RWPE2 (cell line): ENCODE results near the gene YJEFN3.

Source experiments
- ATAC-seq: fragments of 200-7000 bp; cut with Tn5 transposase; 3 replicates; pipeline ENCODE4 v1.9.1; 2021; ENCODE audit warnings: low read depth
- DNase-seq: peaks from one replicate; pipeline ENCODE4 v3.0.0-alpha.2; 2020; ENCODE audit warnings: low spot score
- H3K27ac ChIP-seq: fragments of 450-650 bp; 2 replicates; pipeline ENCODE4 v1.5.1; 2017; ENCODE audit warnings: mild to moderate bottlenecking; ENCODE audit not compliant: poor library complexity, severe bottlenecking
- H3K27me3 ChIP-seq: fragments of 250-450 bp; sonication (Bioruptor Pico); 2 replicates; pipeline ENCODE4 v1.5.1; 2021; ENCODE audit warnings: mild to moderate bottlenecking, moderate library complexity; ENCODE audit not compliant: insufficient read depth, poor library complexity, severe bottlenecking
- H3K36me3 ChIP-seq: fragments of 250-450 bp; sonication (Bioruptor Pico); 2 replicates; pipeline ENCODE4 v1.5.1; 2020; ENCODE audit warnings: low read depth, mild to moderate bottlenecking, moderate library complexity
- H3K4me1 ChIP-seq: fragments of 250-450 bp; sonication (Bioruptor Pico); 2 replicates; pipeline ENCODE4 v1.5.1; 2021; ENCODE audit warnings: mild to moderate bottlenecking, moderate library complexity; ENCODE audit not compliant: insufficient read depth, poor library complexity, severe bottlenecking
- H3K4me3 ChIP-seq: fragments of 250-450 bp; sonication (Bioruptor Pico); 2 replicates; pipeline ENCODE4 v1.5.1; 2021; ENCODE audit warnings: mild to moderate bottlenecking, moderate library complexity; ENCODE audit not compliant: severe bottlenecking
- H3K9me3 ChIP-seq: fragments of 250-450 bp; sonication (Bioruptor Pico); 2 replicates; pipeline ENCODE4 v1.5.1; 2021; ENCODE audit warnings: mild to moderate bottlenecking, moderate library complexity; ENCODE audit not compliant: severe bottlenecking
- CTCF ChIP-seq: fragments of 450-650 bp; IDR thresholded peaks from one replicate; pipeline ENCODE4 v1.5.1; 2017; ENCODE audit warnings: mild to moderate bottlenecking, moderate library complexity; ENCODE audit not compliant: poor library complexity, severe bottlenecking

YJEFN3 gene

GRCh38 chr19:19492026-19492610 is 36.6 kb upstream of the YJEFN3 start:
- DNase-seq (no peak), ATAC-seq (no peak)
- Histone ChIP-seq H3K9me3 (no peaks in the 10 kb centered on the region), H3K27me3 (no peaks in the 10 kb centered on the region), H3K4me1 (peaks cover 20% of the 10 kb centered on the region), H3K4me3 (no peak overlapping the region), H3K27ac (no peak overlapping the region), H3K36me3 (peaks cover 56% of the 10 kb centered on the region)
- no peak for TF ChIP-seq CTCF

GRCh38 chr19:19493841-19494546 is 34.7 kb upstream of the YJEFN3 start:
- no peaks in the 10 kb centered on the region for H3K9me3 ChIP-seq
- no peaks in the 10 kb centered on the region for H3K27me3 ChIP-seq
- H3K4me3 ChIP-seq, result no peak overlapping the region
- H3K36me3 ChIP-seq, result peaks cover 73% of the 10 kb centered on the region
- peaks cover 5% of the 10 kb centered on the region for H3K4me1 ChIP-seq
- no peak for DNase-seq
- no peak overlapping the region for H3K27ac ChIP-seq
- no peak for ATAC-seq
- TF ChIP-seq CTCF, result no peak

GRCh38 chr19:19495614-19496603 is 32.8 kb upstream of the YJEFN3 start:
- Histone ChIP-seq H3K36me3 (peaks cover 83% of the 10 kb centered on the region), H3K9me3 (no peaks in the 10 kb centered on the region), H3K4me3 (no peak overlapping the region), H3K4me1 (no peaks in the 10 kb centered on the region), H3K27me3 (no peaks in the 10 kb centered on the region), H3K27ac (no peak overlapping the region)
- DNase-seq (no peak), ATAC-seq (no peak)
- TF ChIP-seq CTCF, result no peak

GRCh38 chr19:19498255-19498991 is 30.3 kb upstream of the YJEFN3 start:
- Histone ChIP-seq H3K4me1 (no peaks in the 10 kb centered on the region), H3K4me3 (no peak overlapping the region), H3K9me3 (no peaks in the 10 kb centered on the region), H3K27me3 (no peaks in the 10 kb centered on the region), H3K27ac (no peak overlapping the region), H3K36me3 (peaks cover 89% of the 10 kb centered on the region)
- ATAC-seq (no peak), DNase-seq (no peak)
- no peak for TF ChIP-seq CTCF
